Mesendoderm (in vitro differentiated cells): ENCODE results near the gene VENTX.
A peak's percentile ranks its signal among the peaks of the same experiment; 100 is the strongest.

Source experiments
- DNase-seq: peaks from one replicate; pipeline ENCODE4 v3.0.0; 2013
- H2AK5ac ChIP-seq: 2 replicates; pipeline ENCODE4 v1.6.1; 2013; ENCODE audit warnings: low read length, inconsistent platforms
- H2BK120ac ChIP-seq: 2 replicates; pipeline ENCODE4 v1.6.1; 2013; ENCODE audit warnings: low read depth, mild to moderate bottlenecking, low read length, moderate library complexity, mixed read lengths
- H2BK15ac ChIP-seq: replicated peaks from 2 replicates; pipeline ENCODE4 v1.6.1; 2013; ENCODE audit warnings: low read depth, mild to moderate bottlenecking, moderate library complexity
- H2BK5ac ChIP-seq: 2 replicates; pipeline ENCODE4 v1.6.1; 2013; ENCODE audit warnings: low read length, inconsistent platforms
- H3K18ac ChIP-seq: 2 replicates; pipeline ENCODE4 v1.6.1; 2013; ENCODE audit warnings: mild to moderate bottlenecking, low read length, mixed read lengths
- H3K23ac ChIP-seq: one replicate; pipeline ENCODE4 v1.6.1; 2013; ENCODE audit warnings: low read length
- H3K27ac ChIP-seq: 2 replicates; pipeline ENCODE4 v1.5.1; 2013; ENCODE audit warnings: low read depth, mild to moderate bottlenecking, inconsistent platforms, low read length, moderate library complexity
- H3K27me3 ChIP-seq: 2 replicates; pipeline ENCODE4 v1.6.1; 2013; ENCODE audit warnings: low read length, control low read depth, mild to moderate bottlenecking, inconsistent platforms; ENCODE audit not compliant: insufficient read depth, poor library complexity
- H3K36me3 ChIP-seq: 2 replicates; pipeline ENCODE4 v1.6.1; 2013; ENCODE audit warnings: low read length, inconsistent platforms; ENCODE audit not compliant: control insufficient read depth, insufficient read depth
- H3K4ac ChIP-seq: one replicate; pipeline ENCODE4 v1.6.1; 2013; ENCODE audit warnings: low read depth, mild to moderate bottlenecking, low read length, moderate library complexity
- H3K4me1 ChIP-seq: 2 replicates; pipeline ENCODE4 v1.6.1; 2013; ENCODE audit warnings: low read depth, low read length, inconsistent platforms; ENCODE audit not compliant: control insufficient read depth
- H3K4me2 ChIP-seq: 2 replicates; pipeline ENCODE4 v1.6.1; 2013; ENCODE audit warnings: low read length
- H3K4me3 ChIP-seq: 2 replicates; pipeline ENCODE4 v1.5.1; 2013; ENCODE audit warnings: mild to moderate bottlenecking, low read length
- H3K56ac ChIP-seq: one replicate; pipeline ENCODE4 v1.6.1; 2013; ENCODE audit warnings: low read length
- H3K79me1 ChIP-seq: 2 replicates; pipeline ENCODE4 v1.6.1; 2013; ENCODE audit warnings: low read length, inconsistent platforms
- H3K79me2 ChIP-seq: 2 replicates; pipeline ENCODE4 v1.6.1; 2013; ENCODE audit warnings: mild to moderate bottlenecking, low read length; ENCODE audit not compliant: control insufficient read depth, insufficient read depth
- H3K9ac ChIP-seq: 2 replicates; pipeline ENCODE4 v1.6.1; 2013; ENCODE audit warnings: low read length, inconsistent platforms
- H4K5ac ChIP-seq: one replicate; pipeline ENCODE4 v1.6.1; 2013; ENCODE audit warnings: low read length
- H4K8ac ChIP-seq: one replicate; pipeline ENCODE4 v1.6.1; 2013; ENCODE audit warnings: low read depth, mild to moderate bottlenecking, control low read depth, low read length, moderate library complexity
- WGBS: extraction: QIAGEN DNeasy Blood & Tissue Kit; methylation state at CpG from one replicate; pipeline ENCODE4 v1.1.7; 2013; ENCODE audit warnings: low lambda C conversion rate, missing lambda C conversion rate; ENCODE audit not compliant: insufficient coverage; ENCODE audit errors: extremely low coverage; 5-methylcytosine and 5-hydroxymethylcytosine counted together

Gene VENTX

GRCh38 chr10:133238466-133238804 is 780 bp downstream of the VENTX start:
- Histone ChIP-seq H3K4me3 (peak overlapping the region; percentile 39), H4K8ac (no peak overlapping the region), H2AK5ac (no peak overlapping the region), H3K27ac (no peak overlapping the region), H3K79me2 (no peaks in the 10 kb centered on the region), H2BK120ac (no peak overlapping the region), H3K79me1 (no peaks in the 10 kb centered on the region), H3K4me1 (peaks cover 3% of the 10 kb centered on the region), H2BK5ac (no peak overlapping the region), H3K9ac (peak overlapping the region; percentile 56), H4K5ac (no peak overlapping the region), H3K56ac (peak overlapping the region; percentile 79), H3K23ac (peak overlapping the region; percentile 80), H3K4me2 (peak overlapping the region; percentile 42), H3K4ac (peak overlapping the region; percentile 48), H3K27me3 (peaks cover 14% of the 10 kb centered on the region), H3K36me3 (no peaks in the 10 kb centered on the region), H2BK15ac (no peak overlapping the region), H3K18ac (peak overlapping the region; percentile 62)
- no CpG with 5 or more reads among the region's 15 CpGs for WGBS
- DNase-seq: no peak

GRCh38 chr10:133239990-133240389 is 2.3 kb downstream of the VENTX start:
- Histone ChIP-seq H2AK5ac (no peak overlapping the region), H3K23ac (no peak overlapping the region), H4K5ac (no peak overlapping the region), H3K79me2 (no peaks in the 10 kb centered on the region), H3K79me1 (no peaks in the 10 kb centered on the region), H2BK5ac (no peak overlapping the region), H3K4me2 (no peak overlapping the region), H3K9ac (no peak overlapping the region), H3K4me1 (peaks cover 3% of the 10 kb centered on the region), H3K4ac (no peak overlapping the region), H4K8ac (no peak overlapping the region), H3K36me3 (no peaks in the 10 kb centered on the region), H3K18ac (no peak overlapping the region), H3K4me3 (no peak overlapping the region), H2BK120ac (no peak overlapping the region), H3K56ac (no peak overlapping the region), H3K27me3 (peaks cover 14% of the 10 kb centered on the region), H2BK15ac (no peak overlapping the region), H3K27ac (no peak overlapping the region)
- no peak for DNase-seq
- WGBS: no CpG with 5 or more reads among the region's 15 CpGs

- peaks cover 3% of the 10 kb centered on the region for H3K4me1 ChIP-seq
- no peak overlapping the region for H3K56ac ChIP-seq
- H4K8ac ChIP-seq: no peak overlapping the region
- no peaks in the 10 kb centered on the region for H3K36me3 ChIP-seq
- no peak overlapping the region for H3K4me2 ChIP-seq
- no peak overlapping the region for H2BK120ac ChIP-seq
- no peak overlapping the region for H3K4me3 ChIP-seq
- H3K79me1 ChIP-seq: no peaks in the 10 kb centered on the region
- H3K18ac ChIP-seq: no peak overlapping the region
- no peak overlapping the region for H2AK5ac ChIP-seq
- no peak for DNase-seq
- no peak overlapping the region for H3K27ac ChIP-seq
- WGBS: no CpG with 5 or more reads among the region's 25 CpGs
- no peak overlapping the region for H3K9ac ChIP-seq
- no peak overlapping the region for H3K23ac ChIP-seq
- H3K27me3 ChIP-seq: peaks cover 1% of the 10 kb centered on the region
- no peak overlapping the region for H2BK15ac ChIP-seq
- H4K5ac ChIP-seq: no peak overlapping the region
- no peak overlapping the region for H3K4ac ChIP-seq
- no peak overlapping the region for H2BK5ac ChIP-seq
- H3K79me2 ChIP-seq: no peaks in the 10 kb centered on the region
Measured at GRCh38 chr10:133241501-133242205, 4.0 kb downstream of the VENTX start.

- Histone ChIP-seq H2BK5ac (no peak overlapping the region), H3K9ac (no peak overlapping the region), H3K18ac (no peak overlapping the region), H2BK15ac (no peak overlapping the region), H3K79me2 (no peaks in the 10 kb centered on the region), H3K4ac (no peak overlapping the region), H3K23ac (no peak overlapping the region), H4K5ac (no peak overlapping the region), H3K4me1 (peaks cover 3% of the 10 kb centered on the region), H4K8ac (no peak overlapping the region), H3K36me3 (no peaks in the 10 kb centered on the region), H3K4me2 (no peak overlapping the region), H3K27ac (no peak overlapping the region), H2BK120ac (no peak overlapping the region), H3K56ac (no peak overlapping the region), H2AK5ac (no peak overlapping the region), H3K27me3 (no peaks in the 10 kb centered on the region), H3K4me3 (no peak overlapping the region), H3K79me1 (no peaks in the 10 kb centered on the region)
- no CpG with 5 or more reads among the region's 27 CpGs for WGBS
- DNase-seq: no peak
Measured at GRCh38 chr10:133242611-133243356, 5.1 kb downstream of the VENTX start.

GRCh38 chr10:133243593-133243992 is 5.9 kb downstream of the VENTX start:
- Histone ChIP-seq H3K18ac (no peak overlapping the region), H3K56ac (no peak overlapping the region), H3K23ac (no peak overlapping the region), H4K8ac (no peak overlapping the region), H3K27me3 (no peaks in the 10 kb centered on the region), H3K4me2 (no peak overlapping the region), H2BK5ac (no peak overlapping the region), H3K4me1 (peaks cover 3% of the 10 kb centered on the region), H3K79me2 (no peaks in the 10 kb centered on the region), H3K79me1 (no peaks in the 10 kb centered on the region), H4K5ac (no peak overlapping the region), H2BK120ac (no peak overlapping the region), H3K9ac (no peak overlapping the region), H3K27ac (no peak overlapping the region), H3K4me3 (no peak overlapping the region), H3K36me3 (no peaks in the 10 kb centered on the region), H2BK15ac (no peak overlapping the region), H2AK5ac (no peak overlapping the region), H3K4ac (no peak overlapping the region)
- no CpG with 5 or more reads among the region's 14 CpGs for WGBS
- no peak for DNase-seq
